ENCODE data around the gene AFAP1L2.

The AFAP1L2 gene

GRCh38 chr10:114404171-114405010, at the start of gene AFAP1L2:
TSS of gene AFAP1L2 (minus strand) at chr10:114404502. CDS start at chr10:114404455, 47 bp downstream.
- H3K4me2 ChIP-seq (ENCODE audit: low read length): no peak within 1 kb of the TSS
- no peaks in the 10 kb centered on the region for H3K9me3 ChIP-seq (ENCODE audit: control insufficient read depth, insufficient read depth, low read length)
- peaks cover 29% of the 10 kb centered on the region for H3K27me3 ChIP-seq (ENCODE audit: control insufficient read depth, low read length)
- H3F3A ChIP-seq (ENCODE audit: control insufficient read depth, insufficient read depth): no peaks in the 10 kb centered on the region
- H3K9me2 ChIP-seq (replicated peaks; ENCODE audit: control insufficient read depth, low read length): no peaks in the 10 kb centered on the region
- H3K79me2 ChIP-seq (ENCODE audit: control insufficient read depth, low read length): no peaks in the 10 kb centered on the region
- no peak for TF ChIP-seq EZH2phosphoT487 (IDR thresholded peaks at IDR 0.05; ENCODE audit: borderline replicate concordance, low read length)
- TF ChIP-seq CTCF (IDR thresholded peaks at IDR 0.05; ENCODE audit: low read depth, low read length, poor library complexity, severe bottlenecking): no peak
- H3K4me1 ChIP-seq (ENCODE audit: control insufficient read depth, low read length): no peaks in the 10 kb centered on the region
- H4K20me1 ChIP-seq (ENCODE audit: control insufficient read depth, insufficient read depth, low read depth, low read length): no peaks in the 10 kb centered on the region
- H3K4me3 ChIP-seq (ENCODE audit: low read length): no peak within 1 kb of the TSS
- H3K36me3 ChIP-seq (ENCODE audit: control insufficient read depth, low read length): no peaks in the 10 kb centered on the region
- H3K27ac ChIP-seq (ENCODE audit: low read depth, low read length): no peak within 1 kb of the TSS

- peaks cover 36% of the 10 kb centered on the region for H3K36me3 ChIP-seq (ENCODE audit: control insufficient read depth, low read length)
- H3K4me1 ChIP-seq (ENCODE audit: control insufficient read depth, low read length): no peaks in the 10 kb centered on the region
- H3K27me3 ChIP-seq (ENCODE audit: control insufficient read depth, low read length): no peaks in the 10 kb centered on the region
- H3K79me2 ChIP-seq (ENCODE audit: control insufficient read depth, low read length): no peaks in the 10 kb centered on the region
- no peaks in the 10 kb centered on the region for H3F3A ChIP-seq (ENCODE audit: control insufficient read depth, insufficient read depth)
- TF ChIP-seq CTCF (IDR thresholded peaks at IDR 0.05; ENCODE audit: low read depth, low read length, poor library complexity, severe bottlenecking): no peak
- TF ChIP-seq EZH2phosphoT487 (IDR thresholded peaks at IDR 0.05; ENCODE audit: borderline replicate concordance, low read length): no peak
- H3K9me3 ChIP-seq (ENCODE audit: control insufficient read depth, insufficient read depth, low read length): no peaks in the 10 kb centered on the region
- no peak overlapping the region for H3K27ac ChIP-seq (ENCODE audit: low read depth, low read length)
- no peaks in the 10 kb centered on the region for H3K9me2 ChIP-seq (replicated peaks; ENCODE audit: control insufficient read depth, low read length)
- no peak overlapping the region for H3K4me2 ChIP-seq (ENCODE audit: low read length)
- H4K20me1 ChIP-seq (ENCODE audit: control insufficient read depth, insufficient read depth, low read depth, low read length): no peaks in the 10 kb centered on the region
- no peak overlapping the region for H3K4me3 ChIP-seq (ENCODE audit: low read length)
Observed at GRCh38 chr10:114453576-114453975, 49.3 kb upstream of the AFAP1L2 start.

- Histone ChIP-seq H3K79me2 (ENCODE audit: control insufficient read depth, low read length) (no peaks in the 10 kb centered on the region), H3K27ac (ENCODE audit: low read depth, low read length) (no peak overlapping the region)
Observed at GRCh38 chr10:114448897-114449296, 44.6 kb upstream of the AFAP1L2 start.

More at GRCh38 chr10:114448897-114449296, 44.6 kb upstream of the AFAP1L2 start:
- Histone ChIP-seq H3K4me2 (ENCODE audit: low read length) (no peak overlapping the region), H3K27me3 (ENCODE audit: control insufficient read depth, low read length) (no peaks in the 10 kb centered on the region), H3K9me3 (ENCODE audit: control insufficient read depth, insufficient read depth, low read length) (no peaks in the 10 kb centered on the region), H3F3A (ENCODE audit: control insufficient read depth, insufficient read depth) (no peaks in the 10 kb centered on the region), H4K20me1 (ENCODE audit: control insufficient read depth, insufficient read depth, low read depth, low read length) (no peaks in the 10 kb centered on the region), H3K4me3 (ENCODE audit: low read length) (no peak overlapping the region), H3K36me3 (ENCODE audit: control insufficient read depth, low read length) (peaks cover 58% of the 10 kb centered on the region), H3K4me1 (ENCODE audit: control insufficient read depth, low read length) (no peaks in the 10 kb centered on the region), H3K9me2 (replicated peaks; ENCODE audit: control insufficient read depth, low read length) (no peaks in the 10 kb centered on the region)
- TF ChIP-seq CTCF (IDR thresholded peaks at IDR 0.05; ENCODE audit: low read depth, low read length, poor library complexity, severe bottlenecking) (no peak), EZH2phosphoT487 (IDR thresholded peaks at IDR 0.05; ENCODE audit: borderline replicate concordance, low read length) (no peak)
